Hematopoietic multipotent progenitor cell treated with erythropoietin and hydrocortisone succinate and interleukin-3 and kit ligand, for 4 days (in vitro differentiated cells): ENCODE measurements around the gene COL4A3.

Source experiments
- DNase-seq: peaks from one replicate; pipeline ENCODE4 v3.0.0-alpha.2; 2015

COL4A3 gene

DNA sequence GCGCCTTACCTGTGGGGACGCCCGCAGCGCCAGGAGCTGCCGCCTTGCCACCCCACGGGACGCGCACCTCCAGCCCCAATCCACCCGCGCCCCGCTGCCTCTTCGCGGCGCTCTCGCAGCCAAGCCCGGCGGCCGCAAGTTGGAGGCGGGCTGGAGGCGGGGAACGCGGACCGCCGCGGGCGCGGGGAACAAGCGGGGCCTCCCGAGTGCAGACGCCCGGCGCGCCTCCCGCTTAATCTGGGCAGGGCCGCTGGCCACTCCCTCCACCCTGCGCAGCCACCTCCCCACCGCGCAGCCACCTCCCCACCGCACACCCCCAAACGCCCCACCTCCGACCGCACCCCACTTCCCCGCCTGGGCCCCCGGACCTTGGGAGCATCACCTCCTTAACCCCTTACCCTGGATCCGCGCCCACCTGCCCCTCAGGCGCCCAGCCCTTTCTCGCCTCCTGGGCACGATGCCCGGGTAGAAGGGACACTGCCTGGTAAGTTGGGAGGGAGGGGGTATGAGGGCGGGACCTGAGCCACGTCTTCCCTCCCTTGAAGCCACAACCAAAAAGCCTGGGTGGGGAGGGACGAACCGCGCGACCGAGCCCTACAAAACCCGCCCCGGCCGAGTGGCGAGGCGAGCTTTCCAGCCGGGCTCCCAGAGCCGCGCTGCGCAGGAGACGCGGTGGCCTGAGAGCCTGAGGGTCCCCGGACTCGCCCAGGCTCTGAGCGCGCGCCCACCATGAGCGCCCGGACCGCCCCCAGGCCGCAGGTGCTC lies at the start of gene COL4A3, which contains the start of gene COL4A4:
Gene COL4A3, plus strand, starts transcription at position 627 of the 765 bp plus-strand sequence. Its CDS starts 103 bp downstream, at position 730.
Gene COL4A4, minus strand, starts transcription at position 208 of the 765 bp plus-strand sequence. CDS start 16,722 bp downstream, outside the sequence.
- DNase-seq = peak; percentile 42

DNA sequence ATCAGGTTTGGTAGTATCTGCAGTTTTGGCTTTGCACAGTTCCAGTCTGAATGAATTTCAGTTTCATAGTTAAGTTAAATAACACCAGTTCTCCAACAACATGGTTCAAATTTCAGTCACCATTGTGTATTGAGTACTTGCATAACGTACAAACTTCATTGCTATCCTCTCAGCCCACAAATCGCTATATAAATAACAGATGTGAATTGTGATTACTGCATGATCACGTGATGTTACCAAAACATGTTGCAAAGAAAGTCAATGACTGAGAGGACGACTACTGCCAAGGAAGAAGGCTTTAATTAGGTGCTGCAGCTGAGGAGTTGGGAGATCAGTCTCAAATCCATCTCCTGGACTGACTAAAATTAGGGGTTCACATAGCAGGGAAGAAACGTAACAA lies 48.7 kb upstream of the COL4A3 start:
- DNase-seq = no peak

DNA sequence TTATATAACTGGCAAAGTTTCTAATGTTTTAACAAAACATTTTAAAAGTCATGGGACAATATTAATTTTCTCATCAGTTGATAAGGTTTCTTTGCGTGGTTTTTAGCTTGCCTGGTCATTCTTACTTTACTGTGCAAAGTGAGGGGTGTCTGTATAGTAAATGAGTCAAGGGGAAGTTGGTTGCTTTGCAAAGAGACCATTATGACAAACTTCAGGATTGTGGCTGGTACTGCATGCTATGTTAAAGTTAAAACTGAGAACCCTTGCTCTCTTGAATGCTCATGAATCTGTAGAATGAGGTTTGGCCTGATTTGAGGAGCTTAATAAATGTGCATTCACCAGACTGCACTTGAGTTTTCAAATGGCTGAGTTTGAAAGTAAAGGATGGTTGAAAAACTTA lies 47.4 kb upstream of the COL4A3 start:
- DNase-seq = peak; percentile 12

DNA sequence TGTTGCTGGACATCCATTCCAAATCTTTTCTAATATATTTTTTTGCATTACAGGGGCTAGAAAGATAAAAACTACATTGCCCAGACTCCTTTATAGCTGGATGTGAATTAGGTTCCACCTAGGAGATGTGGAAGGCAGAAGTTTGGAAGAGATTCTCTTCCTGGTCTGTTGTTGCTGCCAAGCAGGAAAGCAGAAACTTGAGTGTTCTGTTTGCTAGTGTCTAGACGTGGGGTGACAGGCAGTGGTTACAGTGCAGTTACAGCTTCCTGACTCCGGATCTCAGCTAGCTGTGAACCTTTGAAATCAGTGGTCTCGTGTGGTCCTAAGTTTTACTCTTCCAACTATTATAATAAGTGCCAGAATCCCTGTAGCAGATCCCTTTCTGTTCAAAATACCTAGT lies 46.6 kb upstream of the COL4A3 start:
- DNase-seq = no peak

DNA sequence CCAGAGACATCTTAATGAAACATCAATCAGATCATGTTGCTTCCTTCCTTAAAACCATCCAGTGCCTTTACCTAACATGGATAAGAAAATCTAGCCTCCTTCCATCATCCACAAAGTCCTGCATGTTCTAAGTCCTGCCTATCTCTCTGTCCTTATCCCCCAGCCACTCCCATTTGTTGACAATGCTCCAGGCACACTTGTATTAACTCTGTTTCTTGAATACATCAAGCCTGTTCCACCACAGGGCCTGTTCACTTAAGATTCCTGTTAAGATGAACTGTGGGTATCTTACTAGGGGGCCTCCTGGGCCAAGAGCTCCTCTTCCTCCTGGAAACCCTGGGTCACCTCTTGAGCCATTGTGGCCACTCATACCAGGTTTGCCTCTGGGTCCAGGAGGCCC lies 46.1 kb upstream of the COL4A3 start:
- DNase-seq = no peak

DNA sequence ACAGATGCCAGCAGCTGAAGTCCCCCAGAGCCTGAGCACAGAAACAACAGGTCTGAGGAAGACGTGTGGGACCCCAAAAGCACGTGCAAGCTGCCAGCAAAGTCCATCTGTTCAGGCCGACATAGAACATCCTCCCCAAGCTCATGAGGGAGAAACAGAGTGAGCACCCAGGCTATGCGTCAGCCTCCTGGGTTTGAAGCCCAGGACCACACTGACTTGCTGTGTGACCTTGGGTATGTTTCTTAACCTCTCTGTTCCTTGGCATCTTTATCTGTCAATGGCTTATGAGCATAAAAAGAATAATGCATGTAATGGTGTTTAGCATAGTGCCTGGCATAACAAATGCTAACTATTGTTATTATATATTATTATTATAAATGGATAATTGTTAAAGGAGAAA lies 40.7 kb upstream of the COL4A3 start:
- no peak for DNase-seq

DNA sequence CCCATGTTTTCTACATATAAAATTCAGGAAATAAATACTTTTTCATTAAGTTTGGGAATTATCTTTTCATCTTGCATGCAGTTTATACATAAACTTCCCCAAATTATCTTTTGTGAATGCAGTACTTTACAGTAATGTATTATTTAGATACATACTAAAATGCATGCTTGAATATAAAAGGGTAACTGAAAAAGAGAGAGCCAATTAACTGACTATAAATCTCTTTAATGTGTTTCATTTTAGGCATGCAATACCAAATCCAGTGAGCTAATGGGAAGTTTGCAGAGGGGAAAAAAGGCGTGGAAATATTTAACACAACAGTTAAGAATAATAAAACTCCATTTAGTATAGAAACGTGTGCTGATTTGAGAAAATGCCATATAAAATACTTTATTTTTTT lies 39.6 kb upstream of the COL4A3 start:
- DNase-seq = no peak

DNA sequence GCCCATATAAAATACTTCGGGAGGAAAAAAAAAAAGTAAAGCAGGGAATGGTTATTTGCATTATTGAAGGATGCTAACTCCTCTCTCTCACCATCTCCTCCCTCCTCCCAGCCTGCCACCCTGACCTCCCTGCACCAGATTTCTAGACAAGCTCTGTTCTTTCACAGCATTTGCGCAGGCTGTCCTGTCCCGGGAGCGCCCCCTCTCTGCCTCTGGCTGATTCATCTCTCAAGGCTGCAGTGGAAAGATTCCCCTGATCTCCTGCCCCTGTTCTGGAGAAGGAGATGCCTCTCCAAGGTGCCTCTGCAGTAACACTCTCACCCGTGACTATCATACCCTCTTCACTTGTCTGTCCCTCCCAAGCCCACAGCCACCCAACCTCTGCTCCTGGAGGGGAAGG lies 38.9 kb upstream of the COL4A3 start:
- DNase-seq = peak; percentile 11

DNA sequence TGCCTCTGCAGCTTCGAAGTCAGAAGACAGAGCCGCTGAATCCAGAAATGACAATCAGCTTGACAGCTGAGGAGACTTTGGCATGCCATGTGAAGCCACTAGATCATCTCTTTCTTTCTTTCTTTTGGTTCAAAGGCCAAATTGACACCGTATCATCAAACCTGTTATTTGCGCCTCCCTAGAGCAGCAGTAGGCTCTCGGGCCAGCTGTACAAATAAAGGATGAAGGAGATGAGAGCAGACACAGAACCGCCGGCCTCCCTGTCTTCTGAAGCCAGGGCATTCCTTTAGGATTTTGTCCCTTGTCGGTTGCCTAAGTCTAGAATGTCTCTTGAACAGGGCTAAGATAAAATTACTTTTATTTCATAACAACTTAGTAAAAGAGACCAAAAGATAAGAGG lies 37.2 kb upstream of the COL4A3 start:
- no peak for DNase-seq

DNA sequence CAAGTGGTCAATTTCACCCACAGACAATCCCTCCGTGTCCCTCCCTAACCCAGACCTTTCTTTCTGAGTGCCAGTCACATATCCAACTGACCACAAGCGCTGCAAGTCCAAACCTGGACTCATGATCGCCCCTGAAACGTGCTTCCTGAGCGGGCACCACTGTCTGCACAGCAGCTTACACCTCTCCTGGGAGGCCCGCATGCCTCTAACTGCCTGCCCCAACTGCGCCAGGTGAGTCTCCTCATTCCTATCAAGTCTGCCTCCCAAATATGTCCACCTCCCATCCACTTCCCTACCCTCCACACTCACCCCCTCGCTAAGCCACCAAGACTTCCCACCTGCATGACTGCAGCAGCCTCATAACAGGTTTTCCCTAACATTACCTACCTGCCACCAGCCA lies 33.8 kb upstream of the COL4A3 start:
- no peak for DNase-seq

DNA sequence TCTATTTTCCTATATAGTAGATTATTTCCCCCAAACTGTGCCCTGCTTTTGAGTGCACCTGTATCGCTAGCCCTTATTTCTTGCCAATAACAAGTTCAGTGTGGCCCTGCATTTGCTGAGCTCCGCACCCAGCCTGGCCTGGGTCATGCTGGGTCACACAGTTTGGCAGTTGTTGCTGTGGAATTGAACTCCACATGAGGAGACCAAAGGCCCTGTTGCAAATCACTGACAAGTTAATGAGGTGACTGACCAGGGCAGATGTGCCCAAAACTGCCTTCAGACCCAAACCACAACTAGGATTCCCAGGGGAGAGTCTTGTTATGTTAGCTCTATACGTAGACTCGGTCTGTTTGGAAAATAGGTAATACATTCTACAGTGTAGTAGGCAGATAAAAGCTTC lies 31.4 kb upstream of the COL4A3 start:
- no peak for DNase-seq

DNA sequence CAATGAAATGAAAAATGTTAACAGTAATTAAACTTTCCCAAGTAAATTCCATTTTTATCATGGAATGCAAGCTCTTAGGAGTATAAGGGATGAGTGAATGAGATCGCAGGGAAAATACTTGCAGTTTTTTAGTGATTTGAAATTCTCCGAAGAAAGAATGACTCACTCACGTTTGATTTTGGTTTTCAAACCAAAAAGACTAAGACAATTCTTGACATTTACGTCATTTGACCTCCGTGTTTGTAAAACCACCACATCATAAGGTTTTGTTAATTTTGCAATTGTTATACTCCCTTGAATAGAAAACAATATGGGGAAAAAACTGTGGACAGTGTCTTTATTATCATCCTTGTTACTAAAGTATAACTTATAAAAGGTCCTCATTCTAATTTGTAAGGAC lies 29.8 kb upstream of the COL4A3 start:
- no peak for DNase-seq

DNA sequence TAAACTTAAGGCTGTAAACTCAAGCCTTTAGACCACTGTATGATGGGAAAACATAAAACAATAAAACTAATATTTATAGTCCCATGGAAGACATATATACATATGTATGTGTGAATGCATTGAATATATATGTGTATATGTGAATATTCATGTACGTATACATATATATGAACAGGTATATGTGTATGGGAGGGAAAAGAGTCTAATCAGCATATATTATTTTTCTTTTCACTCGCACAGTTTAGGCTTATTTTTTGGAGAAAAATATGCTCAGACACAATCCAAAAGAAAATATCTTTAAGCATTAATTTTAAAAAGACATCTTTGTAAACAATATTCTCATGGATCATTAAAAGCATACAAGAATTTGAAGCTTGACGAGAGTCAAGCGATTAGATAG lies 23.1 kb upstream of the COL4A3 start:
- DNase-seq = no peak

DNA sequence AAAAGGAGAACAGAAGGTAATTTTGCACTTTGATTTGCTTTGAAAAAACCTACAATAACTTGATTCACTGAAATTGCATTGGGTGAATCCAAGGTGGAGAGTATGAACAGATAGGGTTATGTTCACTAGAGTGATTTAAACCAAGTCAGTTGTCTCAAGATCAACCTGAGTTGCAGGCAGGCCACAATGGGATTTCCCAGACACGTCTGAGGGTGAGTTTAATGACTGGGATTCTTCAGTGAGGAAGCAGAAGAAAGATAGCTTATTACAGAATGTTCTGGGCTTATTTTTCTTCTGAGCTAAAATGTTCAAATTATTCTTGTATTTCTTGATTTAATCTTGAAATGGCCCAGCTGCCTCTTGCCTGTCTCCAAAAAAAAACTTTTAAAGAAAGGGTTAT lies 20.5 kb upstream of the COL4A3 start:
- no peak for DNase-seq

DNA sequence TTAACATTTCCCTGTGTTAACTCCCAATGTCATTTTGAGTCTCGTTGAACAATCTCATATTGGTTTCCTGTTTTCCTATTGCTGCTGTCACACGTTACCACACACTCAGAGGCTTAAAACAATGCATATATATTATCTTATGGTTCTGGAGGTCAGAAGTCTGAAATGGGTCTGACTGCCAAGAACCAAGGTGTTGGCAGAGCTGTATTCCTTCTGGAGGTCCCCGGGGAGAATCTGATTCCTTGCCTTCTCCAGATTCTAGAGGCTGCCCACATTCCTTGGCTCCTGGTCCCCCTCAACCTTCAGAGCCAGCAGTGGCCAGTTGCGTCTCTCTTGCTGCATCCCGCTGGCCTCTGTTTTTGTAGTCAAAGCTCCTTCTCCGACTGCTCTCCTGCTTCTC lies 18.0 kb upstream of the COL4A3 start:
- no peak for DNase-seq

DNA sequence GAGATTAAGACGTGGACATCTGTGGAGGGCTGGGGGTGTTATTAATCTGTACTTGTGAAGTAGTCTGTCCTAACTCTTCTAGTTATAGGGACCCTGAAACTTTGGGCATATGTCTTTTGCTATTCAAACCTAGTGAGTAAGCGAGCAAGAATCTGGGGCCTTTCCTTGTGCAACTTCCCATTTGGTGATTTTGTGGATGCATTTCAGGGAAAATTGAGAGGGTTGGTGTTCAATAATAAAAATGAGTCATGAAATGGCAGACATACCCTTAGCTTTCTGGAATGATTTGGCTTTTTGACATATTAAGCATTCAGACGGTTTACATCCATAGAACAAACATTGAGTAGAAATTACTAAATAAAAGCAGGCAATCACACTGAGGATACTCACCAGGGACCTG lies 17.4 kb upstream of the COL4A3 start:
- DNase-seq = no peak

DNA sequence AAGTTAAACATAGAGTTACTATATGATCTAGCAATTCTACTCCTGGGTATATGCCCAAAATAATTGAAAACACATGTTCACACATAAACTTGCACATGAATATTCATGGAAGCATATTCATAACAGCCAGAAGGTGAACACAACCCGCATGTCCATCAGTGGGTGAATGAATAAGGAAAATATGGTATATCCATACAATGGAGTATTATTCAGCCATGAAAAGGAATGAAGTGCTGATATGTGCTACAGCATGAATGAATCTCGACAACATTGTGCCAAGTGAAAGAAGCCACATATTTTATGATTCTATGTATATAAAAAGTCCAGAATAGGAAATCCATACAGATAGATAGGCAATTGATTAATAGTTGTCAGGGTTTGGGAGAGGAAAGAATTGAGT lies 16.3 kb upstream of the COL4A3 start:
- no peak for DNase-seq

DNA sequence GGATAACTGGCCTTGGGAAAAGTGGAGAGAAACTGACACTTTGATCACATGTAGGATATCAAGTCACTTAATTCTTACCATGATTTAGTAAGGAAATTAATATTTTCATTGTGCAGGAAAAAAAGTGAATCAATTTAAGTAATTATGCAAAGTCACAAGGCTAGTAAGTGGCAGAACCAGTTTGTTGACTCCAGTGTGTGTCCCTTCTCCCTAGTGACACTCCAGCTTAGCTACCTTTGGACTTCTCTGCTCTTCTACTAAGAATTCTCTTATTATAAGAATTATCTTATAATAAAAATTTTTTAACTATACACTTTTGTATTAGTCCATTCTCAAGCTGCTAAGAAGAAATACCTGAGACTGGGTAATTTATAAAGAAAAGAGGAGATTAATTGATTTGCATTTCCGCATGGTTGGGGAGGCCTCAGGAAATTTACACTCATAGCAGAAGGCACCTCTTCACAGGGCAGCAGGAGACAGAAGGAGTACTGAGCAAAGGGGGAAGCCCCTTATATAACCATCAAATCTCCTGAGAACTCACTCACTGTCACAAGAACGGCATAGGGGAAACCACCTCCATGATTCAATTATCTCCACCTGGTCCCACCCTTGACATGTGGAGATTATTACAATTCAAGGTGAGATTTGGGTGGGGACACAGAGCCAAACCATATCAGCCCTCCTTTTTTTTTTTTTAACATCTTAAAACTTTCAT lies 14.0 kb upstream of the COL4A3 start:
- DNase-seq = no peak

DNA sequence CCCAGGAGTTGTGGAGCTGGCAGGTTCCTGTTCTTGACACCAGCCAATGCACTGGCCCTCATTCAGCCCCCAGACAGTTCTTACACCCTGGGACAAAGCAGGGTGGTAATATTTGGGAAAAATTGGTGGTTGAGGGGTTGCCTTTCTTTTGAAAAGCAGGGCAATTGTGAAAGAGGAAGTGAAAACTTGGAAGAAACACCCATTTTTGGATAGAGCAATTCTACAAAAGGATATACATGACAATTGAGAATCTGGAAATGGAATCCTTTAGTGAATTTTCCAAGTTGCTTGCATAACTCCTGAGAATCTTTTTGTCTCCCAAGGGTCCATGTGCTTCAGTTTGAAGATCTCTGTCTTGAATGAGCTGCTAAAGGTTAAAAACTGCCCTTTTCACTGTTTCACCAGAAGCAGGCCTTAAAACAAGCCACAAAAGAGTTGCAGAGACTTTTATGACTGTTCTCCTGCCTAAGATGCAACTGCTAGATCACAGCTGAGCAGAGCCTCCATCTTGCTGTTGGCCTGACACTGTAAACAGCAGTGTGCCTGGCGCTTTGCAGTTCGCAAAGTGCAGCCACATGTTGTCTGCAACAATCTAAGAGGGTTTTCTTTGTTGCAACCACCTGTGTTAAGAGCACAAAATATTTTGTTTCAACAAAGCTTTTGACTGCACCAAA lies 12.2 kb upstream of the COL4A3 start:
- no peak for DNase-seq

DNA sequence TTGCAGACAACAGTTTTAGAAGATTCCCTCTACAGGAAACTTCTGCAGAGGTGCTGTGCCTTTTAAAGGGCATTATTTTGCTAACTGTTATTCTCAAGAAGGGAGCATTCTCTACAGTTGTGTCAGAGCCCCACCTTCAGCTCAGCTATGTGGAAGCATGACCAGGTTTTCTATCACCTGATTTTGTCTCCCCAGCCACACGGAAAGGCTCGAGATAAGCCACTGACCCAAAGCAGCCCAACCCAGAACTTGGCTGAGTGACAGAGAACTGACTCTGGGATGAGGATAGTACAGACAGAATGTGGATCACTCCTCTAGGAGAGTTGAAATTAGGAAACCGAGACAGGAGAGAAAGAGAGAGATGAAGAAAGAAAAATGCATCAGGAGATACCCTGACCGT lies 11.1 kb upstream of the COL4A3 start:
- DNase-seq = no peak

DNA sequence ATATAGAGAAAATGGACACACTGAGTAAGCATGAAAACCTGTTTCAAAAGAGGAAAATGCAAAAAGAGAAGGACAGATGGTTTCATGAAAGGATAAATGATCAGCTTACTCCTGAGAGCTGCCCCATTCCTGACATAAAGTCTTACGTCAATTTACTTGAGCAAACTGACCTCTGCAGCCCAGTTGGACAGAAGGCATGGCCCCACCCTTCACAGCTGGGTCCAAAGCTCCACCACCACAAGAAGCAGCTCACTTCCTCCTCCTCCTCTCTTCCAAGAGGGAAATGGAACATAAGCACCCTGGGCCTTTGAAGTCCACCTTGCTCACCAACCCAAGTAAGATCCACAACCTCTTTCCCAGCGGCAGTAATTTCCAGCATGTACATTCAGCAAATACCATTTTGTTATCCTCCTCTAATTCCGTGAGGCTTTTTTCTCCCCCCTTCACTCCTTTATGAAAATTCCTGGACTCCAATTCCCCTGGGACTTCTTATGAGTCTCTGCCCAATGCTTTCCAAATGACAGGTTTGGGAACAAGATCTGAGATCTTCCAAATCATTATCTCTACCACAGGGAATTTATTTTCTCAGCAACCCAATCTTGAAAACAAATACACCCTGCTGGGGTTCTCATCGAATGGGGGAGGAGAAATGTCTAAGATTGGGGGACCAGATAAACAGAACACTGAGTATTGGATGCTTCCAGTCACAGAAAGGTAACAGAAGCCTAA lies 10.5 kb upstream of the COL4A3 start:
- no peak for DNase-seq

DNA sequence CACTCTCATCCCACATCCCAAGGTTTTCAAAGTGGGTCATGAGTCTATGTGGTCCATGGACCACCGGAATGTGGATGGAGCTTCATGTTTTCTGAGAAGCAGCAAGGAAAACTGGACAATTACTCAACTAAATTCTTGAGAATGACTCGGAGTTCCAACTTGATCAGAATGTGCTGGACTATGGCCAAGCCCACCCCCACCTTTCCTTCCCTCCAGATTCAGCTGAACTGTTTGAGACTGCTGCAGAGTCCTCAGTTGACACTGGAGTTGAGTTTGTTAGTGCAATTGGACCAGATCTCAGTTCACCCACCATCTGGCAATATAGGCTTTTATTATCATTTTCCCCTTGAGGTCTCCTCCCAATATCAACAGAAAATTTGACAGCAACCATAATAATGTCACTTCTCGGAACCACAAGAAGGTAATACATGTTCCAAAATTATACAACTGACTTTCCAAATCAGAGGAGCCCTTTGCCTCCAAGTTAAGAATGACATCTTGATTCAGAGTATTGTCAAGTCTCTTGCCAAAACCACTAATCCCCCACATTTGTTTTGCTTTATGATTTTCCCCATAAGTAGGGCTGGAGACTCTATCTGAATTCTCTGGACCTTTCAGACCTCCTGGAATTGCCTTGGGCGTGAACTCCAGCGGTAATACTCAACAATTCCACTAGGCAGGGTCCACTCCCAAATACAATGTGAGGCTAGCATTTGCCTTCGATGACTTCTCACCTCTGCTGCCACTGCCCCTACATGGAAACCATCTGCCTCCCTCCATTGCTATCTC lies 9.2 kb upstream of the COL4A3 start:
- DNase-seq = no peak
